Hepatocyte (in vitro differentiated cells): ENCODE measurements around the gene DCST2. TPM values are rescaled to one million over a fixed set of nuclear protein-coding genes. Genes with fewer than 3 reads are reported as not detected.

Source experiments
- DNase-seq: peaks from one replicate; pipeline ENCODE4 v3.0.0-alpha.2; 2016; ENCODE audit warnings: low spot score
- H2AFZ ChIP-seq: fragments of 200-600 bp; sonication (generic); 2 replicates; pipeline ENCODE4 v1.6.0; 2016; ENCODE audit warnings: antibody characterized with exemption, mild to moderate bottlenecking
- H3K27ac ChIP-seq: fragments of 200-600 bp; sonication (generic); 2 replicates; pipeline ENCODE4 v1.5.1; 2016; ENCODE audit warnings: mild to moderate bottlenecking
- H3K27me3 ChIP-seq: fragments of 200-600 bp; sonication (generic); 2 replicates; pipeline ENCODE4 v1.6.1; 2016
- H3K36me3 ChIP-seq: fragments of 200-600 bp; sonication (generic); replicated peaks from 2 replicates; pipeline ENCODE4 v1.5.1; 2016; ENCODE audit warnings: low read depth; ENCODE audit not compliant: insufficient read depth
- H3K4me1 ChIP-seq: fragments of 200-600 bp; sonication (generic); 2 replicates; pipeline ENCODE4 v1.5.1; 2016; ENCODE audit warnings: mild to moderate bottlenecking, moderate library complexity; ENCODE audit not compliant: insufficient read depth
- H3K4me2 ChIP-seq: fragments of 200-600 bp; sonication (generic); 2 replicates; pipeline ENCODE4 v1.6.0; 2016
- H3K4me3 ChIP-seq: fragments of 200-600 bp; sonication (generic); 2 replicates; pipeline ENCODE4 v1.5.1; 2016; ENCODE audit warnings: mild to moderate bottlenecking
- H3K79me2 ChIP-seq: fragments of 200-600 bp; sonication (generic); 2 replicates; pipeline ENCODE4 v1.6.0; 2017; ENCODE audit warnings: mild to moderate bottlenecking
- H3K9me2 ChIP-seq: fragments of 200-600 bp; sonication (generic); replicated peaks from 2 replicates; pipeline ENCODE4 v1.6.0; 2017; ENCODE audit warnings: mild to moderate bottlenecking; ENCODE audit not compliant: insufficient read depth
- H3K9me3 ChIP-seq: fragments of 200-600 bp; sonication (generic); 2 replicates; pipeline ENCODE4 v1.5.1; 2016; ENCODE audit warnings: low read depth, mild to moderate bottlenecking
- H4K20me1 ChIP-seq: fragments of 200-600 bp; sonication (generic); 2 replicates; pipeline ENCODE4 v1.6.0; 2016; ENCODE audit warnings: mild to moderate bottlenecking; ENCODE audit not compliant: insufficient read depth, poor library complexity, severe bottlenecking
- EZH2 ChIP-seq: fragments of 200-600 bp; sonication (generic); IDR thresholded peaks from 2 replicates; pipeline ENCODE4 v1.6.1; 2016; ENCODE audit warnings: antibody characterized with exemption, mild to moderate bottlenecking, borderline replicate concordance
- EZH2phosphoT487 ChIP-seq: fragments of 200-600 bp; sonication (generic); IDR thresholded peaks from one replicate; pipeline ENCODE4 v1.6.1; 2018; ENCODE audit warnings: antibody characterized with exemption, mild to moderate bottlenecking, low read depth, moderate library complexity; ENCODE audit not compliant: unreplicated experiment, severe bottlenecking
- WGBS: methylation state at CpG from one replicate; pipeline ENCODE4 v1.1.6; 2016; ENCODE audit warnings: low lambda C conversion rate; ENCODE audit errors: missing lambda C conversion rate; 5-methylcytosine and 5-hydroxymethylcytosine counted together
- polyA plus RNA-seq: library from polyadenylated mRNA; unstranded; fragments of >200 nt; fragmentation: Nextera tagmentation; extraction: Ambion mirVana; gene quantifications from 2 replicates; pipeline ENCODE4 v1.2.1, GENCODE V29; 2016
- total RNA-seq: library from RNA; depleted of rRNA; stranded (reverse); fragments of >200 nt; gene quantifications from 2 replicates; pipeline ENCODE4 v1.2.3, GENCODE V29; 2014
- TF ChIP-seq, protein P1 (sequence below): fragments of 200-600 bp; sonication (generic); IDR thresholded peaks from 2 replicates; pipeline ENCODE4 v1.5.1; 2016; ENCODE audit warnings: antibody characterized with exemption, mild to moderate bottlenecking; ENCODE audit not compliant: poor library complexity

The DCST2 gene
- total and polyA plus RNA-seq, 2 experiments from 2014 or later: 0.47 to 1.6 TPM

DNA sequence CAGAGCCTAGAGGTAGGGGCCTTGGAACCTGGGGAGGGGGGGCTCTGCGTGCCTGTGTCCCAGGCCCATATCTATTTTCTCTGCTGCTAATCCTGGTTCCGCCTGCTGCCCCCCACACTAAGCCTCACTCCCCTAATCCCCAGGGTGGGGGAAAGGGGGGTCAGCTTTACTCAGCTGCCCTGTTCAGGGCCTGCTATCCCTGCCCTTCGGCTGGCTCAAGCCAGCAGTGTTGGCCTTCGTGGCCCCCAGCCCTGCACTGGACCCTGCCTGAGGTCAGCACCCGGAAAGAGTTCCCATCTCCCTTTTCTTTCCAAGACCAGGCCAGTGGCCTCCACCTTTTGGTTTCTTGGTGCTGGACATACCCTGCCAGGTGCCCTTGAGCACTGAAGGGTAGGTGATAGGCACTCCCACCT is 22.6 kb downstream of the DCST2 start:
- Histone ChIP-seq H3K79me2 (peaks cover 61% of the 10 kb centered on the region), H3K4me3 (no peak overlapping the region), H3K4me2 (peak overlapping the region; percentile 29), H3K9me3 (no peaks in the 10 kb centered on the region), H2AFZ (no peak overlapping the region), H4K20me1 (peaks cover 8% of the 10 kb centered on the region), H3K36me3 (no peaks in the 10 kb centered on the region), H3K27me3 (no peaks in the 10 kb centered on the region), H3K27ac (peak overlapping the region; percentile 20), H3K9me2 (no peaks in the 10 kb centered on the region), H3K4me1 (peaks cover 33% of the 10 kb centered on the region)
- DNase-seq: no peak
- WGBS: 64% methylated on average over 5 of the region's 5 CpGs
- TF ChIP-seq EZH2 (no peak), EZH2phosphoT487 (no peak)
- TF ChIP-seq, protein P1, sequence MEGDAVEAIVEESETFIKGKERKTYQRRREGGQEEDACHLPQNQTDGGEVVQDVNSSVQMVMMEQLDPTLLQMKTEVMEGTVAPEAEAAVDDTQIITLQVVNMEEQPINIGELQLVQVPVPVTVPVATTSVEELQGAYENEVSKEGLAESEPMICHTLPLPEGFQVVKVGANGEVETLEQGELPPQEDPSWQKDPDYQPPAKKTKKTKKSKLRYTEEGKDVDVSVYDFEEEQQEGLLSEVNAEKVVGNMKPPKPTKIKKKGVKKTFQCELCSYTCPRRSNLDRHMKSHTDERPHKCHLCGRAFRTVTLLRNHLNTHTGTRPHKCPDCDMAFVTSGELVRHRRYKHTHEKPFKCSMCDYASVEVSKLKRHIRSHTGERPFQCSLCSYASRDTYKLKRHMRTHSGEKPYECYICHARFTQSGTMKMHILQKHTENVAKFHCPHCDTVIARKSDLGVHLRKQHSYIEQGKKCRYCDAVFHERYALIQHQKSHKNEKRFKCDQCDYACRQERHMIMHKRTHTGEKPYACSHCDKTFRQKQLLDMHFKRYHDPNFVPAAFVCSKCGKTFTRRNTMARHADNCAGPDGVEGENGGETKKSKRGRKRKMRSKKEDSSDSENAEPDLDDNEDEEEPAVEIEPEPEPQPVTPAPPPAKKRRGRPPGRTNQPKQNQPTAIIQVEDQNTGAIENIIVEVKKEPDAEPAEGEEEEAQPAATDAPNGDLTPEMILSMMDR: no peak

DNA sequence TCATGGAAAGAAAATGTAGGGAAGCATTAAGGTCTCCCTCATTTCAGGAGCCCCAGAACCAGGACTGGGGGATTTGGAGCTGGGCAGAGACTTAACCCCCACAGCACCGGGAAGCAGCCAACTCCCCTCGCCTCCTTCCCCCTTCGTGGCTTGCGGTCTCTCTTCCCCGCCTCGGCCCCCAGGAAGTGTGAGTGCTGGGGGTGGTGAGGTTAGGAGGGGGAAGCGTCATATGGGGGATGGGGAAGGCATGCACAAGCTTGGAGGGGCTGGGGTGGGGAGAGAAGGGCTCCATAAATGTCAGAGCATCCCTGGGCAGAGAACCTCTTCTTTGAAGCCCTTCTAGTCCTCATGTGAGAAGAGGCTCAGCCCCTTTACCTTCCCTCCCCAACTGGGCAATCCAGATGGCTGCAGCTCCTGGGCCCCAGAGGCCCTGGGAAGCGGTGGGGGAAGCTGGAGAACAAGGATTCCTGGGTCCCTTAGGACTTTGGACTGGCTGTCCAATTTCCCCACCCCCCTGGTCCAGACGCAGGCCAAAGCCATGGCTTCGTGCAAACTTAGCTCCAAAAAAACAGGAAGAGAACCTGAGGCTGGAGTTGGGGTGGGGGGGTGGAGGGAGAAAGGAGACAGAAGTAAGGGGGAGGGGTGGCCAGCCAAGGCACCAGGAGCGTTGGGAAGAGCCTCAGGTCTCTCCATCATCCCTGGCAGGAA is 23.2 kb downstream of the DCST2 start:
- H3K79me2 ChIP-seq: peaks cover 67% of the 10 kb centered on the region

DNA sequence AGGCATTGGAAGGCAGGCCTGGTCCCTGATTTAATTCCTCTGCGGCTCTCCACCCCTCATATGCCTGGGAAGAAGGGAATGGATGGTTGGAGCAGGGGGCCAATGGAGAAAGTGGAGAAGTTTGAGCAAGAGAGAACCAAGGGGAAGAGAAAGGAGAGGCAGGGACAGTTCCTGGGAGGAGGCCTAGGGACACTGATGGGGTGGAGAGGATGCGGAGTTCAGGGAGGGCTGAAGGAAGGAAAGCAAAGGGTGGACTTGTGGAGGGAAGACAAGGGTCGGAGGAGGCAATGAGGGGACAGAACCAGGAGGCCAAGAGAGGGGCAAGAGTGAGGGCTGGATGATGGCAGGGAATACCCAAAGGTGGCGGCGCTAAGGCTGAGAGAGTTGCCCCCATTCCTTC is 23.8 kb downstream of the DCST2 start:
- Histone ChIP-seq H3K27me3 (no peaks in the 10 kb centered on the region), H3K79me2 (peaks cover 73% of the 10 kb centered on the region), H3K4me2 (no peak overlapping the region), H3K9me3 (no peaks in the 10 kb centered on the region), H3K36me3 (no peaks in the 10 kb centered on the region), H3K4me3 (no peak overlapping the region), H3K4me1 (peaks cover 37% of the 10 kb centered on the region), H2AFZ (no peak overlapping the region), H3K9me2 (no peaks in the 10 kb centered on the region), H4K20me1 (peaks cover 11% of the 10 kb centered on the region), H3K27ac (no peak overlapping the region)
- TF ChIP-seq, protein P1: no peak
- TF ChIP-seq EZH2phosphoT487: no peak
- no peak for TF ChIP-seq EZH2
- DNase-seq: no peak
- WGBS: 99% methylated on average over 5 of the region's 5 CpGs

More for the DNA sequence above, 23.2 kb downstream of the DCST2 start:
- no peaks in the 10 kb centered on the region for H3K9me2 ChIP-seq
- DNase-seq: no peak
- H4K20me1 ChIP-seq: peaks cover 8% of the 10 kb centered on the region
- H3K4me1 ChIP-seq: peaks cover 37% of the 10 kb centered on the region
- 68% methylated on average over 8 of the region's 11 CpGs for WGBS
- TF ChIP-seq, protein P1: no peak
- TF ChIP-seq EZH2: no peak
- no peak for TF ChIP-seq EZH2phosphoT487
- peak overlapping the region; percentile 20 for H3K27ac ChIP-seq
- H3K36me3 ChIP-seq: no peaks in the 10 kb centered on the region
- H2AFZ ChIP-seq: no peak overlapping the region
- H3K4me2 ChIP-seq: peak overlapping the region; percentile 29
- no peaks in the 10 kb centered on the region for H3K27me3 ChIP-seq
- H3K4me3 ChIP-seq: no peak overlapping the region
- no peaks in the 10 kb centered on the region for H3K9me3 ChIP-seq
